ENCODE data around the gene NBEA.

Gene NBEA

DNA sequence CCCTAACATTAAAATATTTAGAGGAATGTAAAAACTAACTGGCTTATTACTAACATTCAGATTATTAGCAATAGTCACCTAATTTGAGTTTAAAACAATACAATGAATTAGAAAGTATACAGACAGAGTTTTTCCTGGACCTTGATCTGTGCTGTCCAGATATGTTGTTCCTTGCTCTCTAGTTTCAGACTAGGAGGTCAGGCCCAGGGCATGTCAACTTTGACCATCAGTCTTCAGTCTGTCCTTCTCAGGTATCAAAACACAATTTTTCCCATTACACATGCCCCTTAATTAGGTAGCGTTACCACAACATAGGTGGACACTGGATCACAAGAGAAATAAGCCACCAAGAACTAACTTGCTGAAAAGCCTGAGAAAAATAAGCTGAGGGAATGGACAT lies 337.4 kb downstream of the NBEA start:
- no peak for DNase-seq (ENCODE audit: low read depth in 3 of 3)

DNA sequence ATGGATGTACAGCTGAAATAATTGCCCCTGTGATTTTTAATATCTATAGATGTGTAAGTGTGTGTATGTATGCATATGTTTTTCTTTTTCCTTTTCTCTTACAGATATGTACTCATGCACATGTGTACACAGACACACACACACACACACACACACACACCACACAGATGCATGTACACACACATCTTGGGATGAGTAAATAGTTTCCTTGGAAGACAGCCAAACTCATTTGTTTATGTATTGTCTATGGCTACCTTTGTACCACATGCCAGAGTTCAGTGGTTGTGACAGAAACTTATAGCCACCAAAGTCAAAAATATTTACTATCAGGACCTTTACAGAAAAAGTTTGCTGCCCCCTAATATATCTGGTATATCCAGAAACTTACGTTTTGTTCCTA lies 341.8 kb downstream of the NBEA start:
- DNase-seq (ENCODE audit: low read depth in 3 of 3): no peak

DNA sequence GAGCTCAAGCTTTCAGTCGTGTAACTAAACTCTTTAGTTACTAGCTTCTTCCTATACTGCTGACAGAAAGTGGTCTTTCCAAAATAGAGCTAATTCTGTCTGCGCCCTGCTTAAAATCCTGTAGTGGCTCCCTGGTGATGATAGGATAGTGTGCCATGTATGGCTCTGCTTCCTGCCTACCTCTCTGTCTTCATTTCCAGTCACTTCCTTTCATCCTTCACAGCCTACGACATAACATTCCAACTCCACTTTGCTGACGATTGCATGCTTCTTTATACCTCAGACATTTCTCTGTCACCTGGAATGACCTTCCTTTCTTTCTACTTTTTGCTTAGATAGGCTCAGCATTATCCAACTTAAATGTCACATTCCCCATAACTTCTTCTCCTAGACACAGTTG lies 343.6 kb downstream of the NBEA start:
- no peak for DNase-seq (ENCODE audit: low read depth in 3 of 3)

DNA sequence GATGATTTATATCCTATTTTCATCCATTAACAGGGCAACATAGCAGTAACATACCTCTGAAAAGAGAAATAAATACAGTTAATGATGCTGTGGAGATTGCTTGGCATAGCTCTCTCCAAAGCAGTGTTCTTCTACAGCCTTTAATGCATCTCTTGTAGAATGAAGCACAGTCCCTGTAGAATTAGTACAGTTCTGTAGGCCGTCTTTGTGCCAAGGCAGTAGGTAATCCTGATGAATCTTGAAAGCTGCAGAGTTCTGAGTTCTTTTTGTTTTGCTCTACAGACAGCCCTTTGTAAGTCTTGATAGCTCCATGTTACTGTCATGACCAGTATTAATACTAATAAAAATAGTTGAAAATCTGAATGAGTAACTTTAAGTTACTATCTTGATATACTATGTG lies 350.3 kb downstream of the NBEA start:
- no peak for DNase-seq (ENCODE audit: low read depth in 3 of 3)

DNA sequence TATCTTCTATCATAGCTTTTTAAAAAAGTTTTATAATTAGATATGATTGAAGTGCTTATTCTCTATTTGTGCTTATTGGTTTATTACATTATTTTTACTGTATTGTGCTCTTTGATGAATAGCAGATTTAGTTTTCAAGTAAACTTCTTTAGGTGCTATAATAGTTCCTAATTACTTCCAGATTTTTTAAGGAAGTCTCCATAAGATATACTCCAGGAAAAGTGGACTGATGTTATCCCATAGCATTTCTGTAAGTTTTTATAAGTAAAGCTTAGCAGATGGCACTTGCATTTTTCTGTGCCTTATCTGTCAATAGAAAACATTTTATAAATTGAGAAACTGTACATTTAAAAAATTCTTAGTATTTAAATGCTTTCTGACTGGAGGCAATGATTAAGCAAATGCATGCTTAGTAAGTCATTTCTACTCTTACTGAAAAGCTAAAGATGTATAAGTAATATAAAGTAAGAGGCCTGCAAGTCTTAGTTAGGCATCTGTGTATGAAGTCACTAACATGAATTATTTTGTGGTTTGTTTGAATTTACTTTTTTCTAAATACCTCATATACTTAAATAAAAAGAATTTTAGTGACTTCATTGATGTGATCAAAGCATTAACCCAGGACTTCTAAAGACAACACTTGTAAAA lies 351.6 kb downstream of the NBEA start:
- DNase-seq (ENCODE audit: low read depth in 3 of 3): no peak

DNA sequence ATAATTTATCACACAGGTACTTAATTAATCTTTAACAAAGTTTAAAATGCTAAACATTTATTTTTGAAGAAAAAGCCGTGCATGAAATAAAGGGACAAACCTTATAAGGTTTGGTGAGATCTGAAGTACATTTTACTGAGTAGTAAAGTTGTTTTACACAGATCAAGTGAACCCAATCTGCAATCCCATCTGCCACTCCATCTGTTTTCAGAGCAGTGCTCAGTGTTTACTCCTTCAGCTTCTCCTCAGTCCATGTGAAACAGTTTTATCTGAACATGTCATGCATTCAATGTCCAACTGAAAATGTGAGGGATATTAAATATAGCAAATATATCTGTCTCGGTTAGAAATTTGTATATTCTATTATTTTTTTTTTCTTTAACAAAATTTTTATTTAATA lies 367.6 kb downstream of the NBEA start:
- no peak for DNase-seq (ENCODE audit: low read depth in 3 of 3)

DNA sequence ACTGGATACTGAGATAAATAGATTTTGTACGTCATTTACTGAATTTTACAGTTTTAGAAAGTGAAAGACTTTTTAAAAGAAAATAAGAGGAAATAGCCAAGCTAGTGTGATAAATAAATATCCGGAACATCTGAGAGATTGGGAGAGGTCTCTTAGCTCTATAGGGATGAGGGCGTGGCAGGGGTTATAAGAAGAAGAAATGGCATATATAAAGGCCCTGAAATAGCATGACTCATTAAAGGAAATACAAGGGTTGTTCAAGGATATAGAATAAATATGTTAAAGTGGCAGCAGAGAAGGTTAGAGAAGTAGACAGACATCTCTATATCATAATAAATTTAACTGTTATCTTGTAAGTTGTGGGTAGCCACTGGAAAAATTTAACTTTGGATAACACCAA lies 390.1 kb downstream of the NBEA start:
- DNase-seq (ENCODE audit: low read depth in 3 of 3): no peak

DNA sequence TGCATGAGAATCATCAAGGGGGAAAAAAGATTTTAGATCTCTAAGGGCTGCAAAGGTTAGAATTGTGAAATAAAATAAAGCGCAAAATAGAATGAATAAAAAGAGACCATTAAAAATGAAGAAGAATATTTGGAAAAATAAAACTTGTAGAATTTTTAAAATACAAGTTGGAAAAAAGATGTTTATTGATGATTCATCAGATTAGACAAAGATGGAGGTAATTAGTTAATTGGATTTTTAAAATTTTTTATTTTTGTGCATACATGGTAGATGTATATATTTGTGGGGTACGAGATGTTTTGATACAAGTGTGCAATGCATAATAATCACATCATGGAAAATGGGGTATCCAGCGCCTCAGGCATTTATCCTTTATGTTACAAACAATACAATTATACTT lies 391.1 kb downstream of the NBEA start:
- no peak for DNase-seq (ENCODE audit: low read depth in 3 of 3)

DNA sequence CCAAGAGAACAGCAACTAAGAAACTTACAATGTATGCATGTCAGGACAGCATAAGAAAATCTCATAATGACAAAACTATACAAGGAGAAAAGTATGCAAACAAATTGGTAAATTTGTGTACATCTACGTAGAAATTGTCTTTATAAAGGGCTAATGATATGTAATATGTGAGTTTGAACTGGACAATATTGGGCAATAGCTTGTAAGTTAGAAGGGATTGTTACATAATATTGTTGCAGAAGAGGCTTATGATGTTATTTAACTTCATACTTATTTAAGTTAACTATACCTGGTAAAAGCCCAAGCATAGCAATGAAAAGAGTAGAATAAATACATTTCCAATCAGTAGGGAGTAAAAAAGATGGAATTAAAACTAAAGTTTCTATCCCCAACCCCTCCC lies 400.4 kb downstream of the NBEA start:
- no peak for DNase-seq (ENCODE audit: low read depth in 3 of 3)

DNA sequence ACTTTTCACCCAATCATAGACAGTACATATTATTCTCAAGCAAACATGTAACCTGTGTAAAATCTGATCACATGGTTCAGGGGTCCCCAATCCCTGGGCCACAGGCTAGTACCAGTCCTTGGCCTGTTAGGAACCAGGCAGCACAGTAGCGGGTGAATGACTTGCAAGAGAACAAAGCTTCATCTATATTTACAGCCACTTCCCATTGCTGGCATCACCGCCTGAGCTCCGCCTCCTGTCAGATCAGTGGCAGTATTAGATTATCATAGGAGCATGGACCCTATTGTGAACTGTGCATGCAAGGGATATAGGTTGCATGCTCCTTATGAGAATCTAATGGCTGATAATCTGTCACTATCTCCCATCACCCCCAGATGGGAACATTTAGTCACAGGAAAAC lies 401.3 kb downstream of the NBEA start:
- DNase-seq (ENCODE audit: low read depth in 3 of 3): no peak

DNA sequence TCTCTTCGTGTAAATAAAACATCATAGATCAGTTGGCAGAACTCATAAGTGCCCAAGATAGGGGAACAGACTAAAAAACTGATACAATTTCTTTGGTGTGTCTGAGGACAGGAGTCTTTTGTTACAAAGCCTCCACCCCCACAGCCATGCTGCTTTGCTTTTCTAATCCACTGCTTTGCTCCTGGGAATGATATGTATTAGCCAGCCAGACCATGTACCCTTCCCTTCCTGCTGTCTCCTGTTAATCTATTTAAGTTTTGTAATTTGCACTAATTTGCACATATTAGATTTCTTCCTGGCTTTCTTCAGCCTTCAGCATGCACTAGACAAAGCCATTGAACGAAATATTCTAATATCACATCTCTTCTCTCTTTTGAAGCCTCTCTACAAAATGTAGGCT lies 403.9 kb downstream of the NBEA start:
- no peak for DNase-seq (ENCODE audit: low read depth in 3 of 3)

DNA sequence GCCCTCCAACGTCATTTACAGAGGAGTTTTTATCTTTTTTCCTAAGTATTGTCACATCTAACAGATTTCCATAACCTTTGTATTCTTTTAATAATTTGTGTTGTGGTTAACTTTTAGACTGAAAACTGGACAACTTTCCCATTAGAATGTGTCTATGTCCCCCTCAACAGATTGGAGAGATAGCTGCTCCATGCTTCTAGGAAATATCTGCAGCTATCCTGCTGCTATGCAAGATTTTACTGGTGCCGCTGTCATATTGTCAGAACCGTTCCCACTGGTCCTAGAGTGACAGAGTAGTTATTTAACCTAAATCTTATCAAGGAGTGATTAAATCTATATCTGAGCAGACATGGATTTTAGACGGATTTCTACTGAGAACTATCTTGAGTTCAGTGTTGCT lies 404.4 kb downstream of the NBEA start:
- no peak for DNase-seq (ENCODE audit: low read depth in 3 of 3)

DNA sequence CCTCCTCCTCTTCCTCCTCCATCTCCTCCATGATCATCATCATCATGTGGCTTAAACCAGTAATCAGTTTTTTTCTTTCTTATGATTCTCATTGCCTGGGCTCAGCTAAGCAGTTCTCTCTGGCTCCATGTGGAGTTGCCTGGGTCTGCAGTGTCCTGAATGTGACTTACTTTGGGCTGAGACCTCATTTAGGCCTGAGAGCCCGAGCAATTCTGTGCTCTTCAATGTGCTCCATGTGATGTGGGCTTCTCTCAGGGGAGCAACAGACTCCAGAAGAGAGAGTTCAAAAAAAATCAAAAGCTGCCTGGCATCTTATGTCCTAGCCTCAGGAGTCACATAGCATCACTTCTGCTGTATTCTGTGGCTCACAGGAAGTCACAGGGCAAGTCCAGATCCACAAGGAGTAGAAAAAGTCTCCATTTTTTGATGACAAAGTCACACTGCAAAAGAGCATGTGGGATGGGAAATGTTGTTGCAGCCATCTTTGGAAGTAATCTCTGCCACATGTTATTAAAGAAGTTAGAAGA lies 405.7 kb downstream of the NBEA start:
- no peak for DNase-seq (ENCODE audit: low read depth in 3 of 3)

DNA sequence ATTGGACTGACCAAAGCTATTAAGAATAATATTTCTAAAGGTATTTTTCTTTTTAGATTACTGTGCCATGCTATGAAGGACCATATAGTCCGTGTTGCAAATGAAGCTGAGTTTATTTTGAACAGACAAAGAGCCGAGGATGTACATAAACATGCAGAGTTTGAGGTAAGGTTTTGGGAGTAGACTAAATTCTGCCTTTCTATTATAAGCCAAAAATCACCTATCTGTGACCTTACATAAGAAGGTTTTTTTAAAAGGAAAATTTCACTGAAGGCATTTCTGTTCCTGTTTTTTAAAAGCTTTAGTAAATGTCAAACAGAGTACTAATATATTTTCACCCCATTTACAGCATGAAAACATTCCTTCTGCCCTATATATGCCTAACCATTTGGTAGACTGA lies 407.0 kb downstream of the NBEA start:
- no peak for DNase-seq (ENCODE audit: low read depth in 3 of 3)

DNA sequence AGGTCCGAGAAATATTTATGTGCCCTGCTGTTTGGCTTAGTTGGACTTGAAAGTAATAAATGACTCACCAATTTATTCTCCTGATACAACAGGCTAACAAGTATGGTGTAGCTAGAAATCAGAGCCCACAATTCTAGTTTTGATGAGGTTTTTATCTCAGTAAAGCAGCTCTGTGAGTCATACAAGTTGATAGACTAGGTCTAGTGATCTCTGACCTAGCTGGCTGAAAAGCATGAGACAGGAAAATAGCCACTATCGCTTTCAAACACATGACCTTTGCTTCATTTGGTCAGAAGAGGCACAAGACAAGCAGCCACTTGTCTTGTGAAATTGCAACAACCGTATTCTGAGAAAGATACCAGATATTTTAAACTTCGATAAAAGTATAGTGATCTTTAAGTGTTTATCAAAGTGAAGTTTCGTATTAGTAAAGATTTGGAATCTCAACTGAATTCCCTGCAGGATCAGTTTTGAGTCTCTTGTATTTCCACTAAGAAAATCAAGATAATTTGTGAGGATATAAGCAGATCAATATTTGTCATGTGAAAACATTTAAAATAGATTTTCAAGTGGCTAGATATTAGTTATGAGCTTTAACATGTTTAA lies 407.7 kb downstream of the NBEA start:
- DNase-seq (ENCODE audit: low read depth in 3 of 3): no peak

DNA sequence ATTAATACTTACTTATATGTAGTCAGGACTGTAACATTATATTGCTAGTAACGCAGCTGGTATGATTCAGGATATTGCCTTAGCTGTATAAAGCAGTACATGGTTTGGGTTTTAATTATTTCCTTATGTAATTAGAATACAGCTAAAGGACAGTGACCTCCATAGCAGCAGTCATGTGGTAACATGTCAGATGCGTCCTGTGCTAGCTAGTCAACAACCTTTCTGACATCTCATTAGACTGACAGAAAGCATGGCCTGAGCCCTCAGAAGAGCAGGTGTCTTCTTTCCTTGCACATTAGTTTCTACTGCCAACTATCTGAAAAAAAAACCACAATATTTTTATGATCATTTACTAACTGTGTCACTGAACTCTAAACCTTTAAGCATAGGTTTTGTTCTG lies 412.2 kb downstream of the NBEA start:
- DNase-seq (ENCODE audit: low read depth in 3 of 3): no peak

DNA sequence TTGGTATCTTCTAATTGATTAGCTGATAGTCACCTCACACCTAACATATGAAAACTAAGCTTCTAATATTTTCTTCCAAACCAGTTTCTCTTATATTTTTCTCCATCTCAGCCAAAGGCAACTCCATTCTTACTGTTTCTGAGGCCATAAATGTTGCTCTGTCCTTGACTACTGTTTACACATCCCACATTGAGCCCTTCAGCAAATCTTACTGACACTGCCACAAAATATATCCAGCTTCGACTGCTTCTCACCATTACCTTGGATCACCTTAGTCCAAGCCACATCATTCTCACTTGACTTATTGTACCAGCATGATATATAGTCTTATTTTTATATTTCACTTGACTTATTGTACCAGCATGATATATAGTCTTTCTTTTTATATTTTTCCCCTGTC lies 412.8 kb downstream of the NBEA start:
- no peak for DNase-seq (ENCODE audit: low read depth in 3 of 3)

DNA sequence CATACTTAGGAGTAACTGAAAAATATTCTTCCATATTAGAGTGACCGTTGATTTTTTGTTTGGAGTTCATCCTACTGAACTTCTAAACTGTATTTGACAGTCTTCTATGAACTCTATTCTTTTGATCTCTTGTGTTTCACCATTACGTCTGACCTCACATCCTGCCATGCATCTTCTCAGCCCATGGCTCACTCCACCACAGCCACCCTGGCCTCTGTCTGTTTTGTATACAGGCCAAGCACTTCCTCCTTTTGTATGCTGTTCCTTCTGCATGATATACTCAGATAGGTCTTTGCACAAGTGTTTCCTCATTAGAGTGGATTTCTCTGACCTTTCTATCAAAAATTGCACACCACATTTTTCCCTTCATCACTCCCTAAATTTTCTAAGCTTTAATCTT lies 414.5 kb downstream of the NBEA start:
- no peak for DNase-seq (ENCODE audit: low read depth in 3 of 3)

DNA sequence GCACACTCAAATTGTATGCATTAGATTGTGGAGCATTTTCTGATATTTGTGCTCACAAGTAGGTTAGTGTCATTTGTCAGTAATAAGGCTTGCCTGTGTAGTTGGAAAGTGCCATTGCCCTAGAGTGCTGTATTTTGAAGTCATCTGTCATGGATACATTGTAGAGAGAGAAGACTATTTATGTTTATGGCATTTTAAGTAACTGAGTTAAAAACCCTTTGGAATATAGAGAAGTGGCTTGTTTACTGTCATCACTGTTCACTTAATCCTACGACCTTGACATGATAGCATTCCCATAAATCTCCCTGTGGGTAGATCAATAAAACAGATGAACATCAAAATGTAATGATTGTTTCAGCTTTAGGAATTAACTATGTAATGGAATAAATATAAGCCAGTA lies 423.8 kb downstream of the NBEA start:
- DNase-seq (ENCODE audit: low read depth in 3 of 3): no peak

DNA sequence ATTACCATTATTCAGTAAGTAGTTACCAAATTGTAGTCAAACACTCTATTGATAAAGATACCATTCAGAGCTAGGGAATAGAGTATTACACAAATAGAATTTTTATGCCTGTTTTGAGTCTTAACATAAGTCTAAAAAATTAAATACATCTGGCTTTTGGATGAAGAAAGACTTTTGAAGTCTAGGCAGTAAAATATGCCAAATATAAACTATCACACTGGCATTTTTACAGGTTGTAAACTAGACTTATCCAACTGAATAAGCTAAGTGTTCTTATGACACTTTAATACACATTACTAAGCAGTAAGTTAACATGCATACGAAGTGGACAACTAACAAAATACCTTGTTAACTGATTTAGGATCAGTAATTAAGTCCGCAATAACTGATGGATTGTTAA lies 425.5 kb downstream of the NBEA start:
- DNase-seq (ENCODE audit: low read depth in 3 of 3): no peak

DNA sequence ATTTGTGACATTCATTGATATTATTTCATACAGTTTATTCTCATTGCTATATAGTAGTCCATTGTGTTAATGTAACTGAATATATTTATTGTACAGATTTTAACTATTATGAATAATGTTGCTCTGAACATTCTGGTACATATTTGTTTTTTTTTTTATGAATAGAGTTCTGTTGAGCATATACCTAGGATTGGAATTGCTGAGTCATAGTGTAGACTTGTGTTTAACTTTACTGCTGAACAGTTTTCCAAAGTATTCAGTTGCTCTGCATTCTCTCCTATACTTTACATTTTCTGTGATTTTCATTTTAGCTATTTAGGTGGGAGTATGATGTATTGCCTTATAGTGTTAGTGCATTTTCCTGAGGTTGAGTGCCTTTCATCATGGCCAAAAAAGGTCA lies 436.9 kb downstream of the NBEA start:
- DNase-seq (ENCODE audit: low read depth in 3 of 3): no peak

DNA sequence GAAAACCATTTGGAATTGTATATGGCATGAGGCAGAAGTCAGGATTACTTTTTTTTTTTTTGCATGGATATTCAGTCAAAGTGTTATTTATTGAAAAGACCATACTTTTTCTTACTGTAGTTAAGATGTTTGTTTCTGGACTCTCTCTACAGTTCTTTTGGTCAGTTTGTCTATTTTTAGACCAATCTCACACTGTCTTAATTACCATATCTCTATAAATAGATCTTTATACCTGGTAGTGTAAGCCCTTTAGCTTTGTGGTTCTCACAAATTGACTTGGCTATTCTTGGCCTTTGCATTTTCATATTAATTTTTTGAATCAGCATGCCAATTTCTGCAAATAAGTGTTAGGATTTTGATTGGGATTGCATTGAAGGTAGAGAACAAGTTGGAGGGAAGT lies 437.6 kb downstream of the NBEA start:
- no peak for DNase-seq (ENCODE audit: low read depth in 3 of 3)

DNA sequence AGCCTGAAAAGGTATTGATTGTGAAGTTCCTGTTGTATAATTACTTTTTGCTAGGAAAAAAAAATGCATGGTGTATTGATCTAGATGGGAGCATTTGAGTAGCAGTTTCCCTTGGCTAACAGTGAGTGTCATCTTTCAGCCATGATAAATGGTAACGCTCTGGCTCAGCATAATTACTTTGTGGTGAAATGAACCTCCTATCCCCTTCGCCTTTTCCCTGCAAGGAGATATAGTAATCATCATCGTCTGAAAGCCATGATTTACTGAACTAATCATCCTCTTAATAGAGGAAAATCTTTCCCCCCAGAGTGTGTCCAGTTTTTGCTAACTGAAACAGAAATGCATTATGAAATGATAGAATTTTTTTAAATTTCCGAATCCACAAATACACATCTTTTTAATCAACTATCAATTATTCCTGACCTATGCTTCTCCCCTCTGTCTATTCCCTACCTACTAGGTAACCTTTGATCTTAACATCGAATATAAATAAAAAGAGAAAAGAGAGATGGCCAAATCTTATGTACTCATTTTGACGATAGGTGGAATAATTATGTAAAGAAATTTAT lies 445.7 kb downstream of the NBEA start:
- no peak for DNase-seq (ENCODE audit: low read depth in 3 of 3)
